Activated CD8-positive, alpha-beta T cell treated with anti-CD3 and anti-CD28 coated beads, Interleukin-2, amount 10 ng/mL, durations not matched to agents 7 days and 5 days (primary cell): ENCODE measurements around the gene CPOX. TPM values are rescaled to one million over a fixed set of nuclear protein-coding genes. Genes with fewer than 3 reads are reported as not detected.

Experiments
- ATAC-seq: fragments of 150-1000 bp; cut with Tn5 transposase; one replicate; pipeline ENCODE4 v1.10.0; 2021; ENCODE audit warnings: moderate library complexity
- CTCF ChIA-PET: fragments of 350-600 bp; sonication (Branson Sonifier 250); formaldehyde crosslinking; loops from one replicate; lab custom pipeline; 2021; ENCODE audit warnings: antibody characterized with exemption; lab: Charles Lee
- POLR2A ChIA-PET: fragments of 350-600 bp; sonication (Branson Sonifier 250); formaldehyde crosslinking; loops from one replicate; lab custom pipeline; 2021; ENCODE audit warnings: antibody characterized with exemption; lab: Charles Lee
- DNase-seq: peaks from one replicate; pipeline ENCODE4 v3.0.0-alpha.2; 2020
- H3K27ac Mint-ChIP-seq: one replicate; pipeline ENCODE4 v1.8.0; 2021; ENCODE audit warnings: mild to moderate bottlenecking, mixed read lengths
- H3K27me3 Mint-ChIP-seq: one replicate; pipeline ENCODE4 v1.8.0; 2021; ENCODE audit warnings: low read depth, mixed read lengths
- H3K36me3 Mint-ChIP-seq: one replicate; pipeline ENCODE4 v1.8.0; 2021; ENCODE audit warnings: low read depth, mixed read lengths
- H3K4me1 Mint-ChIP-seq: one replicate; pipeline ENCODE4 v1.8.0; 2021; ENCODE audit warnings: low read depth, mixed read lengths
- H3K4me3 Mint-ChIP-seq: one replicate; pipeline ENCODE4 v1.8.0; 2021; ENCODE audit warnings: mild to moderate bottlenecking, mixed read lengths
- H3K9me3 Mint-ChIP-seq: one replicate; pipeline ENCODE4 v1.8.0; 2022; ENCODE audit warnings: mixed read lengths; ENCODE audit not compliant: insufficient read depth
- total RNA-seq, 2 experiments: library from RNA; stranded (reverse); gene quantifications; one replicate each; pipeline ENCODE4 v1.2.3, GENCODE V29; 2021

Gene CPOX
- total RNA-seq, 2 experiments from 2014 or later: 63.8 to 65.3 TPM

GRCh38 chr3:98612587-98612986 lies 19.2 kb upstream of the CPOX start:
- peaks cover 4% of the 10 kb centered on the region for H3K27me3 Mint-ChIP-seq
- ChIA-PET CTCF (interaction anchor here (0.8 to 2.3 kb wide), 5 partner anchors 10 to 283 kb away, joined by 3 to 17 read pairs (median 3); no protein-coding TSS in a partner anchor), POLR2A (no interaction called here)
- ATAC-seq (no peak), DNase-seq (no peak)
- H3K27ac Mint-ChIP-seq: no peak overlapping the region
- H3K9me3 Mint-ChIP-seq: no peaks in the 10 kb centered on the region
- H3K4me1 Mint-ChIP-seq: no peaks in the 10 kb centered on the region
- H3K36me3 Mint-ChIP-seq: no peaks in the 10 kb centered on the region
- H3K4me3 Mint-ChIP-seq: no peak overlapping the region

GRCh38 chr3:98608029-98608428 lies 14.6 kb upstream of the CPOX start:
- Mint-ChIP-seq H3K36me3 (no peaks in the 10 kb centered on the region), H3K27ac (no peak overlapping the region), H3K27me3 (peaks cover 6% of the 10 kb centered on the region), H3K9me3 (peaks cover 3% of the 10 kb centered on the region), H3K4me3 (no peak overlapping the region), H3K4me1 (no peaks in the 10 kb centered on the region)
- no peak for DNase-seq
- ChIA-PET CTCF (no interaction called here), POLR2A (no interaction called here)
- no peak for ATAC-seq

- peaks cover 3% of the 10 kb centered on the region for H3K9me3 Mint-ChIP-seq
Observed at GRCh38 chr3:98603580-98603979, 10.2 kb upstream of the CPOX start.

GRCh38 chr3:98602078-98602678 lies 8.8 kb upstream of the CPOX start:
- Mint-ChIP-seq H3K4me1 (peaks cover 8% of the 10 kb centered on the region), H3K36me3 (no peaks in the 10 kb centered on the region), H3K27me3 (peaks cover 8% of the 10 kb centered on the region), H3K27ac (no peak overlapping the region), H3K4me3 (no peak overlapping the region), H3K9me3 (peaks cover 3% of the 10 kb centered on the region)
- ATAC-seq: peak; percentile 85
- ChIA-PET POLR2A (interaction anchor here (1.0 kb wide), 1 partner anchor 56 kb away, joined by 3 read pairs; no protein-coding TSS in a partner anchor), CTCF (interaction anchor here (0.5 to 6.7 kb wide), 31 partner anchors 9 to 633 kb away, joined by 3 to 78 read pairs (median 4); partner anchors contain the start of gene CPOX)
- DNase-seq: peak; percentile 56

More at GRCh38 chr3:98603580-98603979, 10.2 kb upstream of the CPOX start:
- Mint-ChIP-seq H3K27ac (no peak overlapping the region), H3K4me3 (no peak overlapping the region), H3K27me3 (peaks cover 5% of the 10 kb centered on the region), H3K4me1 (peaks cover under 1% of the 10 kb centered on the region), H3K36me3 (no peaks in the 10 kb centered on the region)
- CTCF ChIA-PET: interaction anchor here (1.7 to 6.7 kb wide), 5 partner anchors 8 to 564 kb away, joined by 3 to 78 read pairs (median 28); partner anchors contain the start of gene CPOX
- ATAC-seq: no peak
- POLR2A ChIA-PET: no interaction called here
- no peak for DNase-seq

- ChIA-PET POLR2A (no interaction called here), CTCF (interaction anchor here (0.8 to 6.7 kb wide), 16 partner anchors 9 to 561 kb away, joined by 3 to 78 read pairs (median 8); partner anchors contain the start of gene CPOX)
- Mint-ChIP-seq H3K4me1 (peaks cover 12% of the 10 kb centered on the region), H3K36me3 (no peaks in the 10 kb centered on the region), H3K9me3 (peaks cover 3% of the 10 kb centered on the region), H3K27ac (no peak overlapping the region), H3K4me3 (no peak overlapping the region), H3K27me3 (peaks cover 8% of the 10 kb centered on the region)
- ATAC-seq (no peak), DNase-seq (no peak)
Observed at GRCh38 chr3:98601180-98601579, 7.8 kb upstream of the CPOX start.

GRCh38 chr3:98600412-98601095 lies 7.1 kb upstream of the CPOX start:
- peaks cover 12% of the 10 kb centered on the region for H3K4me1 Mint-ChIP-seq
- ChIA-PET CTCF (interaction anchor here (0.8 to 6.7 kb wide), 12 partner anchors 8 to 561 kb away, joined by 3 to 78 read pairs (median 10); partner anchors contain the start of gene CPOX), POLR2A (no interaction called here)
- ATAC-seq (no peak), DNase-seq (no peak)
- H3K27ac Mint-ChIP-seq: no peak overlapping the region
- H3K4me3 Mint-ChIP-seq: no peak overlapping the region
- H3K27me3 Mint-ChIP-seq: peaks cover 8% of the 10 kb centered on the region
- H3K9me3 Mint-ChIP-seq: peaks cover 3% of the 10 kb centered on the region
- no peaks in the 10 kb centered on the region for H3K36me3 Mint-ChIP-seq

- ChIA-PET CTCF (interaction anchor here (0.8 to 6.7 kb wide), 9 partner anchors 7 to 560 kb away, joined by 3 to 78 read pairs (median 16); partner anchors contain the start of gene CPOX), POLR2A (interaction anchor here (0.6 kb wide), 1 partner anchor 64 kb away, joined by 3 read pairs; no protein-coding TSS in a partner anchor)
- H3K27ac Mint-ChIP-seq: no peak overlapping the region
Observed at GRCh38 chr3:98599647-98600411, 6.4 kb upstream of the CPOX start.

GRCh38 chr3:98598492-98598891 lies 5.1 kb upstream of the CPOX start:
- ATAC-seq (no peak), DNase-seq (no peak)
- Mint-ChIP-seq H3K27me3 (peaks cover 8% of the 10 kb centered on the region), H3K27ac (no peak overlapping the region), H3K4me3 (no peak overlapping the region), H3K36me3 (no peaks in the 10 kb centered on the region), H3K4me1 (peaks cover 23% of the 10 kb centered on the region), H3K9me3 (no peaks in the 10 kb centered on the region)
- POLR2A ChIA-PET: interaction anchor here (1.1 kb wide), 1 partner anchor 77 kb away, joined by 3 read pairs; no protein-coding TSS in a partner anchor
- CTCF ChIA-PET: interaction anchor here (0.8 to 6.7 kb wide), 8 partner anchors 24 to 219 kb away, joined by 3 to 78 read pairs (median 6); no protein-coding TSS in a partner anchor

More at GRCh38 chr3:98599647-98600411, 6.4 kb upstream of the CPOX start:
- H3K36me3 Mint-ChIP-seq: no peaks in the 10 kb centered on the region
- DNase-seq (no peak), ATAC-seq (no peak)
- peaks cover 13% of the 10 kb centered on the region for H3K4me1 Mint-ChIP-seq
- peaks cover 3% of the 10 kb centered on the region for H3K9me3 Mint-ChIP-seq
- peaks cover 8% of the 10 kb centered on the region for H3K27me3 Mint-ChIP-seq
- H3K4me3 Mint-ChIP-seq: no peak overlapping the region

GRCh38 chr3:98596541-98597500 lies 3.4 kb upstream of the CPOX start:
- Mint-ChIP-seq H3K9me3 (no peaks in the 10 kb centered on the region), H3K27ac (no peak overlapping the region), H3K4me3 (no peak overlapping the region), H3K36me3 (peaks cover 10% of the 10 kb centered on the region), H3K4me1 (peaks cover 27% of the 10 kb centered on the region), H3K27me3 (peaks cover 3% of the 10 kb centered on the region)
- no peak for ATAC-seq
- ChIA-PET POLR2A (interaction anchor here (1.1 kb wide), 1 partner anchor 75 kb away, joined by 3 read pairs; no protein-coding TSS in a partner anchor), CTCF (interaction anchor here (1.0 to 6.9 kb wide), 20 partner anchors 9 to 557 kb away, joined by 3 to 40 read pairs (median 4); partner anchors contain the start of gene DCBLD2)
- DNase-seq: peak; percentile 30

- ChIA-PET POLR2A (no interaction called here), CTCF (interaction anchor here (0.8 to 6.9 kb wide), 14 partner anchors 9 to 556 kb away, joined by 3 to 40 read pairs (median 4); partner anchors contain the start of gene DCBLD2)
- Mint-ChIP-seq H3K36me3 (peaks cover 16% of the 10 kb centered on the region), H3K27ac (no peak overlapping the region), H3K4me3 (no peak overlapping the region), H3K4me1 (peaks cover 33% of the 10 kb centered on the region), H3K9me3 (no peaks in the 10 kb centered on the region), H3K27me3 (peaks cover 3% of the 10 kb centered on the region)
- DNase-seq: no peak
- no peak for ATAC-seq
Observed at GRCh38 chr3:98596087-98596486, 2.7 kb upstream of the CPOX start.
